HCT116 (cell line): Measurements from ENCODE around the gene STRBP. TPM values are rescaled to one million over a fixed set of nuclear protein-coding genes. Genes with fewer than 3 reads are reported as not detected.

Experiments used
- ATAC-seq: fragments of 200-7000 bp; cut with Tn5 transposase; 2 replicates; pipeline ENCODE4 v1.9.1; 2020; ENCODE audit warnings: mild to moderate bottlenecking, moderate library complexity
- BruUV-seq: library from RNA; stranded (reverse); fragments of 400-500 nt; replicated peaks from 2 replicates; lab custom pipeline; 2021; lab: Mats Ljungman, UMichigan
- CTCF ChIA-PET: fragments of 300-600 bp; sonication (Branson Sonifier 250); formaldehyde crosslinking; loops from one replicate; lab custom pipeline; 2021; ENCODE audit warnings: antibody characterized with exemption; lab: Charles Lee
- POLR2A ChIA-PET: fragments of 300-600, 350-600 bp; sonication (Branson Sonifier 250); formaldehyde crosslinking; loops from one replicate; lab custom pipeline; 2021; ENCODE audit warnings: antibody characterized with exemption; lab: Charles Lee
- RAD21 ChIA-PET, 2 experiments: fragments of 300-600 bp; sonication (Branson Sonifier 250); formaldehyde crosslinking; loops; one replicate each; lab custom pipeline; 2023; ENCODE audit warnings: low total read pairs in 2 of 2; ENCODE audit not compliant: uncharacterized antibody in 2 of 2, unreplicated experiment in 2 of 2, low non-redundant PET in 1 of 2; lab: Charles Lee
- DNase-seq: peaks from one replicate; pipeline ENCODE4 v3.0.0-alpha.2; 2010; ENCODE audit warnings: low read depth, low spot score
- H2AFZ ChIP-seq: fragments of 200-600 bp; shearing (Covaris generic), sonication (generic); 2 replicates; pipeline ENCODE4 v1.6.1; 2017; ENCODE audit warnings: low read depth, mixed run types, mixed read lengths, antibody characterized with exemption, low read length; ENCODE audit not compliant: poor library complexity, severe bottlenecking
- H3K27ac ChIP-seq: 2 replicates; pipeline ENCODE4 v1.5.1; 2012; ENCODE audit warnings: low read depth, low read length
- H3K27me3 ChIP-seq: fragments of 200-600 bp; sonication (generic); 2 replicates; pipeline ENCODE4 v1.6.1; 2016; ENCODE audit warnings: mixed run types, low read length, mixed read lengths; ENCODE audit not compliant: insufficient read depth
- H3K36me3 ChIP-seq, 2 experiments: fragments of 200-500 bp in 1 of 2; fragments of 200-600 bp in 1 of 2; sonication (Bioruptor generic) in 1 of 2; sonication (generic) in 1 of 2; 2 replicates each; pipeline versions ENCODE4 v1.5.1 to v1.6.1; 2014 to 2016; ENCODE audit warnings: low read length in 2 of 2, inconsistent platforms in 1 of 2, mixed read lengths in 1 of 2, mixed run types in 1 of 2; ENCODE audit not compliant: insufficient read depth in 2 of 2, control insufficient read depth in 1 of 2
- H3K4me1 ChIP-seq, 2 experiments: fragments of 200-600 bp in 1 of 2; sonication (generic) in 1 of 2; 2 replicates each; pipeline versions ENCODE4 v1.5.1 to v1.6.1; 2012 to 2017; ENCODE audit warnings: low read length in 2 of 2, inconsistent platforms in 1 of 2, mild to moderate bottlenecking in 1 of 2, mixed read lengths in 1 of 2, mixed run types in 1 of 2, moderate library complexity in 1 of 2; ENCODE audit not compliant: insufficient read depth in 2 of 2, control insufficient read depth in 1 of 2
- H3K4me2 ChIP-seq: fragments of 200-600 bp; sonication (generic); 2 replicates; pipeline ENCODE4 v1.6.1; 2017; ENCODE audit warnings: mixed run types, low read length, mixed read lengths
- H3K4me3 ChIP-seq, 2 experiments: fragments of 200-600 bp in 1 of 2; sonication (generic) in 1 of 2; replicated peaks in 1 of 2; 2 replicates each; pipeline ENCODE4 v1.5.1; 2011 to 2016; ENCODE audit warnings: low read length in 2 of 2, control low read depth in 1 of 2, low read depth in 1 of 2, mild to moderate bottlenecking in 1 of 2, mixed read lengths in 1 of 2, mixed run types in 1 of 2
- H3K79me2 ChIP-seq: fragments of 200-600 bp; sonication (generic); 2 replicates; pipeline ENCODE4 v1.6.1; 2017; ENCODE audit warnings: mild to moderate bottlenecking, mixed run types, low read length, moderate library complexity, mixed read lengths; ENCODE audit not compliant: insufficient read depth
- H3K9ac ChIP-seq: fragments of 200-600 bp; sonication (generic); 2 replicates; pipeline ENCODE4 v1.6.1; 2016; ENCODE audit warnings: low read length, mixed read lengths
- H3K9me2 ChIP-seq: fragments of 200-600 bp; sonication (generic), shearing (Covaris generic); 2 replicates; pipeline ENCODE4 v1.6.1; 2017; ENCODE audit warnings: mixed run types, mild to moderate bottlenecking, moderate library complexity; ENCODE audit not compliant: insufficient read depth
- H3K9me3 ChIP-seq, 2 experiments: fragments of 200-500 bp in 1 of 2; fragments of 200-600 bp in 1 of 2; sonication (Bioruptor generic) in 1 of 2; sonication (generic) in 1 of 2; 2 replicates each; pipeline ENCODE4 v1.6.1; 2014 to 2017; ENCODE audit warnings: low read length in 2 of 2, mixed read lengths in 2 of 2, inconsistent platforms in 1 of 2, low read depth in 1 of 2, mild to moderate bottlenecking in 1 of 2, mixed run types in 1 of 2, moderate library complexity in 1 of 2; ENCODE audit not compliant: control insufficient read depth in 1 of 2, insufficient read depth in 1 of 2
- H4K20me1 ChIP-seq: fragments of 200-600 bp; sonication (generic), shearing (Covaris generic); 2 replicates; pipeline ENCODE4 v1.6.1; 2017; ENCODE audit warnings: mixed run types, mild to moderate bottlenecking, moderate library complexity; ENCODE audit not compliant: insufficient read depth
- CTCF ChIP-seq, 3 experiments: fragments of 200-600 bp in 1 of 3; sonication (generic) in 1 of 3; IDR thresholded peaks in 2 of 3; conservative IDR thresholded peaks in 1 of 3; 2 replicates each; pipeline ENCODE4 v1.5.1; 2012 to 2017; ENCODE audit warnings: low read depth in 2 of 3, low read length in 2 of 3, antibody characterized with exemption in 1 of 3, borderline replicate concordance in 1 of 3, control low read depth in 1 of 3, mild to moderate bottlenecking in 1 of 3, mixed read lengths in 1 of 3, mixed run types in 1 of 3, moderate library complexity in 1 of 3; ENCODE audit not compliant: insufficient read depth in 1 of 3
- RAD21 ChIP-seq: IDR thresholded peaks from 2 replicates; pipeline ENCODE4 v1.6.1; 2012; ENCODE audit warnings: low read depth, mild to moderate bottlenecking
- REST ChIP-seq: IDR thresholded peaks from 2 replicates; pipeline ENCODE4 v1.6.1; 2012; ENCODE audit warnings: low read depth
- intact Hi-C: fragments of 100-400 bp; cut with micrococcal nuclease; formaldehyde crosslinking; loops from 2 replicates; pipeline ENCODE4 v1.10.0; 2022
- total RNA-seq: library from RNA; stranded (reverse); gene quantifications from one replicate; pipeline ENCODE4 v1.2.1, GENCODE V29; 2021; ENCODE audit not compliant: unreplicated experiment

Gene STRBP
- total RNA-seq, 1 experiment from 2014 or later = 30.4 TPM

GRCh38 chr9:123081824-123082223, 186.6 kb downstream of the STRBP start:
- ChIA-PET CTCF (interaction anchor here (1.8 to 4.0 kb wide), 2 partner anchors 12 to 268 kb away, joined by 5 to 37 read pairs; no protein-coding TSS in a partner anchor), RAD21 (interaction anchor here in 1 of 2 experiments (1.3 kb wide), 1 partner anchor 268 kb away, joined by 4 read pairs; no protein-coding TSS in a partner anchor), POLR2A (no interaction called here)
- no peak for TF ChIP-seq REST
- TF ChIP-seq RAD21 = peak; percentile 66
- TF ChIP-seq CTCF (IDR thresholded peaks at IDR 0.05 in 2 of 3, conservative IDR thresholded peaks at IDR 0.05 in 1 of 3; ENCODE audit: borderline replicate concordance in 1 of 3, insufficient read depth in 1 of 3, low read depth in 2 of 3, low read length in 2 of 3) = peak; percentile 51 to 62 (median 57); a peak in 5 of 6 replicates
- intact Hi-C loops = loop anchor here (1.0 to 5.0 kb wide), 3 partner anchors 143 to 305 kb away; no protein-coding TSS in a partner anchor
- H3K9me2 ChIP-seq = no peaks in the 10 kb centered on the region
- no peaks in the 10 kb centered on the region for H4K20me1 ChIP-seq
- H3K9ac ChIP-seq = no peak overlapping the region
- H3K4me3 ChIP-seq = no peak overlapping the region
- H3K9me3 ChIP-seq = no peaks in the 10 kb centered on the region
- no peak overlapping the region for H2AFZ ChIP-seq
- DNase-seq = peak; percentile 22
- H3K79me2 ChIP-seq = no peaks in the 10 kb centered on the region
- no peak overlapping the region for H3K27ac ChIP-seq
- no peaks in the 10 kb centered on the region for H3K27me3 ChIP-seq
- peaks cover 6 to 9% of the 10 kb centered on the region in 2 experiments; a peak in 2 of 4 replicates for H3K36me3 ChIP-seq
- no peak overlapping the region for H3K4me2 ChIP-seq
- no peaks in the 10 kb centered on the region for H3K4me1 ChIP-seq
- peak; percentile 73 for ATAC-seq
- no TSS peak for BruUV-seq
